Measurements from ENCODE around the gene MDM2.
A peak's percentile ranks its signal among the peaks of the same experiment; 100 is the strongest.
"Not testable (repeated sequence)": the region's sequence is repeated elsewhere in the genome, so short reads cannot be mapped to it uniquely, and the experiment has no call there.

MDM2 gene

DNA sequence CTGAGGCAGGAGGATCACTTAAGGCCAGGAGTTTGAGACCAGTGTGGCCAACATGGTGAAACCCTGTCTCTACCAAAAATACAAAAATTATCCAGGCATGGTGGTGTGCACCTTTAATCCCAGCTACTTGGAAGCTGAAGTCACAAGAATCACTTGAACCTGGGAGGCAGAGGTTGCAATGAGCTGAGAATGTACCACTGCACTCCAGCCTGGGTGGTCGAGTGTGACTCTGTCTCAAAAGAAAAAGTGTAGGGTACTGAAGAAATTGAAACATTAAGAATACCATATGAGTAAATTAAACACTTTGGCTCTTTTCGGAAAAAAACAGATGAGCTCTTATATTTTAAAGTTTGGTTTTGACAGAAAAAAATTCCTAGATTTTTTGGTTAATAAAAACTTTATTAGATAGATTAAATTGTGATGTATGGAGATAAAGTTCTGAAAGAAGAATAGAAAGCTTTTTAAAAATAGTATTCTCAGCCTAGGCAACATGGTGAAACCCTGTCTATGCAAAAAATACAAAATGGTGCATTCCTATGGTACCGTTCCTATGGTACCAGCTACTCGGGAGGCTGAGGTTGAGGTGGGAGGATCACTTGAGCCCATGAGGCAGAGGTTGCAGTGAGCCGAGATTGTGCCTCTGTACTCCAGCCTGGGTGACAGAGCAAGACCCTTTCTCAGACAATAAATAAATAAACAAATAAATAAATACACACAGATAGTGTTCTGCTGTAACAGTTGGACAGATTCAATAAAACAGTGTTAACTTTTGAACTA, 20.1 kb downstream of the MDM2 start:
- DNase-seq (ENCODE audit: low read depth) = no peak

DNA sequence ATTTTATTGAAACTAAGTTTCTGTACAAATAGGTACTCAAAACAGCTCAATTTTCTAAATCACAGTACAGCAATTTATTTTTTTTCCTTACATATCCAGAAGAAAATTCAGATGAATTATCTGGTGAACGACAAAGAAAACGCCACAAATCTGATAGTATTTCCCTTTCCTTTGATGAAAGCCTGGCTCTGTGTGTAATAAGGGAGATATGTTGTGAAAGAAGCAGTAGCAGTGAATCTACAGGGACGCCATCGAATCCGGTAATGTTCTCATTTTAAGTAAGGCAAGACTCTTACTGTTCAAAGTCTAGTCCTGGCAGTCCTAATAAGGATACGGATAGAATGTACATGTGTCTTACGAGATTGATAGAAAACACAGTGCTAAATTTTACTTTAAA, 20.7 kb downstream of the MDM2 start:
- DNase-seq (ENCODE audit: low read depth) = no peak

DNA sequence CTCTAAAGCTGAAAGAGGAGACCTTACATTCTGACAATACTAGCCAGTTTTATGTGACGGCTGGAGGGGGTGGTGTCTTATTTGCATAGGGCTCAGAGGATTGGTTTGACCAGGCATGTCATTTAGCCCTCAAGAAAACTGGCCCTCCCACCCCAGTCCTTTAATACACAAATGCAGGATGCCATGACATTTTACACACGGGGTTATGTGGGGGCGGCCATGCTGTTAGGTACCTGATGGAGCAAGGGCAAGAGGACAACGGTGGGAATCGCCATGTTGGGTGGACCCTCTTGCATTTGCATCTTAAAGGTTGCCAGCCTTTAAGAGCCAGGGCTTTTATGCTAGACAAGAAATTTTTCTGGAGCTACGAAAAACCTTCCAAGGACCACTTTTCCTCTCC, 23.3 kb downstream of the MDM2 start:
- DNase-seq (ENCODE audit: low read depth) = no peak

DNA sequence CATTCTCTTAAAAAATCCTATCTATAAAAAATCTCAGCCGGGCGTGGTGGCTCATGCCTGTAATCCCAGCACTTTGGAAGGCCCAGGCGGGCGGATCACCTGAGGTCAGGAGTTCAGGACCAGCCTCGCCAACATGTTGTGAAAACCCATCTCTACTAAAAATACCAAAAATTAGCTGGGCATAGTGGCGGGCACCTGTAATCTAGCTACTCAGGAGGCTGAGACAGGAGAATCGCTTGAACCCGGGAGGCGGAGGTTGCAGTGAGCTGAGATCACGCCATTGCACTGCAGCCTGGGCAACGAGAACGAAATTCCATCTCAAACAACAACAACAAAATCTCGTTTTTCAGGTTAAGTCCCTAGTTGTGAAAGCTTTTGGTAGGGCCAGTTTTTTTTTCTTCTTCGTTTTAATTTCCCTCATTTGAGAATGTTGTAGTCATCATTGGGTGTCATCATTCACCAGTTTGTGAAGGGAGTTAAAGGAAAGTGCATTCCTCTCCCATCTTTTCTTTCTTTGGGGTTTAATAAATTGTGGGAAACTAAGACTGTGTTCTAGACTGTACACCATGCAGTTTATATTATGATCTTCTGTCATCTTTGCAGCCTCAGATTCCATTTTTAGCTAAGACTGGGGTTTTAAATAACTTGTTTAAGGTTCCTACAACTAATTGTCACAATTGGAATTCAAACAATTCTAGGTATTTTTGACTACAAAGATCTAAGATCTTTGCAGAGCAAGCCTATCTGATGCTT, 23.9 kb downstream of the MDM2 start:
- DNase-seq (ENCODE audit: low read depth) = no peak

DNA sequence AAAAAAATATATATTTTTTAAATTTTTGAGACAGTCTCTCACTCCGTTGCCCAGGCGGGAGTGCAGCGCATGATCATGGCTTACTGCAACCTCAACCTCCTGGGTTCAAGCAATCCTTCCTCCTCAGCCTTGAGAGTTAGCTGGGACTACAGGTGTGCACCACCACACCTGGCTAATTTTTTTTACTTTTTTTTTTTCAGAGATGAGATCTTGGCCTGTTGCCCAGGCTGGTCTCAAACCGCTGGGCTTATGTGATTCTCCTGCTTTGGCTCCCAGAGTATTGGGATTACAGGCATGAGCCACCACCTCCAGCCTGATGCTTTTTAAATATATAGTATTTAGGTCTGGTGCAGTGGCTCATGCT, 24.5 kb downstream of the MDM2 start:
- no peak for DNase-seq (ENCODE audit: low read depth)

DNA sequence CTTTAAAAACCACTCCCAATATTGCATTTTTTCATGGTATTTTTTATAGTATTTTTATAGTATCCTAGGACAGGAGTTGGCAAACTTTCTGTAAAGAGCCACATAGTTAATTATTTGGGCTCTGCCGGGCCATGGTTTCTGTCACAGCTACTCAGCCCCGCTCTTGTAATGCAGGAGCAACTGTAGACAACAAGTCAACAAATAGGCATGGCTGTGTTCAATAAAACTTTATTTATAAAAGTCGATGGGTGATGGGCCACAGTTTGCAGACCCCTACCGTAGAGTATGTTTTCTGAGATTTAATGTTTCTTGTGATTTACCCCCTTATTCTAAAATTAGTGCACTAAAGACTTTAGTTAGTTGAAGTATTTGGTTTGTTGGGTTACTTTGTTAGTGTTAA, 25.5 kb downstream of the MDM2 start:
- no peak for DNase-seq (ENCODE audit: low read depth)

DNA sequence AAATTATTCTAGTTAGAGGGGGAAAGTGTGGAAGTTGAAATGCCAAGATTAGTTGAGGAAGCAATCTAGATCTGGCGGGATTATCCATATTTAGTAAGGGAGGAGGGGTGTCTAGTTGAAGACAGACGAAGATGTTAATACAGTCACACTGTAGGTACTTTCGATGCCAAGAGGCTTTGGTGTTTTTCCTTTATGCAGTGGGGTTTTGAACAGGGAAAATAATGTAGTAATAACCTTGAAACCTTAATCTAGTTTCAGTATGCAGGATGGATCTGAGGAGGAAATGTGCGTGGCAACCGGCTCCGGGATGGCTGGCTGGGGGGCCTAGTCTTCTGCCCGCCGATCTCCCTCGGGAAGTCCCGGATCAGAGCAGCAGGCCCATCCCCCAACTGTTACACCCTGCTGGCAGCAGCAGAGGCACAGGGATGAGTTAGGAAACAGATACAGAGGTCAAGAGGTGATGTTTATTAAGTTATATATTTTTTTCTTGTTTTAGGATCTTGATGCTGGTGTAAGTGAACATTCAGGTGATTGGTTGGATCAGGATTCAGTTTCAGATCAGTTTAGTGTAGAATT, 27.4 kb downstream of the MDM2 start:
- DNase-seq (ENCODE audit: low read depth) = no peak

DNA sequence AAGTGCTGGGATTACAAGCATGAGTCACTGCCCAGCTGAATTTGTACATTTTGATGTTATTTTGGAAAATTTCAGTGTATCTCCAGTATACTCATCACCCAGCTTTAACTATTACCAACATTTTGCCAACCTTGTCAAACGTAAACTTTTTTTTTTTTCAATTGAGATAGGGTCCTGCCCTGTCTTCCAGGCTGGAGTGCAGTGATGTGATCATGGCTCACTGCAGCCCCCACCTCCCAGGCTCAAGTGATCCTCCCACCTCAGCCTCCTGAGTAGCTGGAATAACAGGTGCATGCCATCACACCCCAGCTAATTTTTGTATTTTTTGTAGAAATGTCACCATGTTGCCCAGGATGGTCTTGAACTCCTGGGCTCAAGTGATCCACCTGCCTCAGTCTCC, 29.2 kb downstream of the MDM2 start:
- DNase-seq (ENCODE audit: low read depth) = no peak

DNA sequence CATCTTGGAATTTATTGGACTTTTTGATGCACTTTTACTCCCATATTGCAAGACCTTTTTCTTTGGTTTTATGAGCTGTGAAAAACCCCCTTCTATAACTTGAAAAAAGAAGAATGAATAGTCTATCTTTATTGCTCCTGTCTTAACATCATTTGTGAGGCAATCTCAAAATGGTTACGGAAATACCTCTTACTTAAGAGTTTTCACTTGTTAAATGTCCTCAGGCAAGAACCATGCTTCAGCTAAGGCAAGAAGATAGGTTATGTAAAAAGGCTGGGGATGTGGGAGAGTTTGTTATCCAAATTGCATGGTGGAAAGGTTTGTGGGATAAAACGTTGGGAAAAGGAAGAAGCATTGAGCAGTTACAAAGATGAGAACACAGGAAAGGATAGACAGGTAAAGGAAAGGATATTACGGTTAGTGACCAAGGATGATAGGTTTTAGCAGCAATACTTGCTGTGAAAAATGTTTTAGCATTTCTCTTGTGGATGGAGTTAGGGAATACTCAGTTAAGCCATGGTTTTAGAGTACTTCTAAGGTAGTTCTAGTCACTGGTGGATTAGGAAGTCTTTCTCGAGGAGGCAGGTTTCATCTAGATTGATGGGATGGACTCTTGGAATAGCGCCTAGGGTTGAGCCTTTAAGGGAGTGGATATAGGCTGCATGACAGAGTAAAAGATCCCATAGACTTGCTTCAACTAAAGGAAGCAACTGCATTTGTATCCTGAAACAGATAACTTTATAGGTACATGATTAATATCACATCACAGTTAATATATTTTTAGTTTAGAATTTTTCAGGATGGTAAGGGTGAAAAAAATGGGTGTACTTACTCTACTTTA, 30.3 kb downstream of the MDM2 start:
- DNase-seq (ENCODE audit: low read depth) = no peak

DNA sequence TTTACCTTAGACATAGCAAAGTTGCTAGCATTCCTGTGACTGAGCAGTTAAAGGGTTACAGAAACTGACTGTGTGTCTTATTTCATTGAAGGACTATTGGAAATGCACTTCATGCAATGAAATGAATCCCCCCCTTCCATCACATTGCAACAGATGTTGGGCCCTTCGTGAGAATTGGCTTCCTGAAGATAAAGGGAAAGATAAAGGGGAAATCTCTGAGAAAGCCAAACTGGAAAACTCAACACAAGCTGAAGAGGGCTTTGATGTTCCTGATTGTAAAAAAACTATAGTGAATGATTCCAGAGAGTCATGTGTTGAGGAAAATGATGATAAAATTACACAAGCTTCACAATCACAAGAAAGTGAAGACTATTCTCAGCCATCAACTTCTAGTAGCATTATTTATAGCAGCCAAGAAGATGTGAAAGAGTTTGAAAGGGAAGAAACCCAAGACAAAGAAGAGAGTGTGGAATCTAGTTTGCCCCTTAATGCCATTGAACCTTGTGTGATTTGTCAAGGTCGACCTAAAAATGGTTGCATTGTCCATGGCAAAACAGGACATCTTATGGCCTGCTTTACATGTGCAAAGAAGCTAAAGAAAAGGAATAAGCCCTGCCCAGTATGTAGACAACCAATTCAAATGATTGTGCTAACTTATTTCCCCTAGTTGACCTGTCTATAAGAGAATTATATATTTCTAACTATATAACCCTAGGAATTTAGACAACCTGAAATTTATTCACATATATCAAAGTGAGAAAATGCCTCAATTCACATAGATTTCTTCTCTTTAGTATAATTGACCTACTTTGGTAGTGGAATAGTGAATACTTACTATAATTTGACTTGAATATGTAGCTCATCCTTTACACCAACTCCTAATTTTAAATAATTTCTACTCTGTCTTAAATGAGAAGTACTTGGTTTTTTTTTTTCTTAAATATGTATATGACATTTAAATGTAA, 31.5 kb downstream of the MDM2 start:
- no peak for DNase-seq (ENCODE audit: low read depth)

DNA sequence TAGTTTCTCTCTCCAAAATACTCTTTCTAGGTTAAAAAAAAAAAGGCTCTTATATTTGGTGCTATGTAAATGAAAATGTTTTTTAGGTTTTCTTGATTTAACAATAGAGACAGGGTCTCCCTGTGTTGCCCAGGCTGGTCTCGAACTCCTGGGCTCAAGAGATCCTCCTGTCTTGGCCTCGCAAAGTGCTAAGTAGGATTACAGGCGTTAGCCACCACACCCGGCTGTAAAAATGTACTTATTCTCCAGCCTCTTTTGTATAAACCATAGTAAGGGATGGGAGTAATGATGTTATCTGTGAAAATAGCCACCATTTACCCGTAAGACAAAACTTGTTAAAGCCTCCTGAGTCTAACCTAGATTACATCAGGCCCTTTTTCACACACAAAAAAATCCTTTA, 33.2 kb downstream of the MDM2 start:
- not testable (repeated sequence) for DNase-seq (ENCODE audit: low read depth)

DNA sequence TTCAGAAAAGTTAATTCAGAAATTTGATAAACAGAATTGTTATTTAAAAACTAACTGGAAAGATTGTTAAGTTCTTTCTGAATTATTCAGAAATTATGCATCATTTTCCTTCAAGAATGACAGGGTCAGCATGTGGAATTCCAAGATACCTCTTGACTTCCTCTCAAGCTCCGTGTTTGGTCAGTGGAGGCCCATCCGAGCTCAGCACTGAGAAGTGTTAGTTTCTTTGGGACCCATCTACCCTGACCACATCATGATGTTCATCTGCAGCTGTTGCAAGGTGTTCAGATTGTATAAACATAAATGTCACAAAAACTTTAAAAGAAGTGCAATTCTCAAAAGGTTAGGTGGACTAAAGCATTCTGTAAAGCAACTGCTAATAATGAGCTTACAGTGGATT, 33.7 kb downstream of the MDM2 start:
- no peak for DNase-seq (ENCODE audit: low read depth)

DNA sequence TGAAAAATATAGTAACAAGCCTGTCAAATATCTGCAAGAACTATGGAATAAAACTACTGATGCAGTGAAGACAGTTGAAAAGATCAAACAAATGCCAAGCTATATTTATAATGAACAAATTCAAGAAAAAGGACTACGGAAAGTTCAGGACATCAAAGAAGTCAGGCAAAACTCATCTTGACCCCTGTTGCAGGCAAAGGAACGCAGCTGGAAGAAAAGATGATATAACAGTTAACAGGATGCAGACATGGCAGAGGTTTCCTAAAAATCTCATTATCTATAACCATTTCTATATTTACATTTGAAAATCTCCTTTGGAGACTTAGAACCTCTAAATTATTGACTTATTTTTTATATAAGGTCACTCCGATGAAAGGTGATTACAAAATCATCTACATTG, 34.1 kb downstream of the MDM2 start:
- DNase-seq (ENCODE audit: low read depth) = no peak

DNA sequence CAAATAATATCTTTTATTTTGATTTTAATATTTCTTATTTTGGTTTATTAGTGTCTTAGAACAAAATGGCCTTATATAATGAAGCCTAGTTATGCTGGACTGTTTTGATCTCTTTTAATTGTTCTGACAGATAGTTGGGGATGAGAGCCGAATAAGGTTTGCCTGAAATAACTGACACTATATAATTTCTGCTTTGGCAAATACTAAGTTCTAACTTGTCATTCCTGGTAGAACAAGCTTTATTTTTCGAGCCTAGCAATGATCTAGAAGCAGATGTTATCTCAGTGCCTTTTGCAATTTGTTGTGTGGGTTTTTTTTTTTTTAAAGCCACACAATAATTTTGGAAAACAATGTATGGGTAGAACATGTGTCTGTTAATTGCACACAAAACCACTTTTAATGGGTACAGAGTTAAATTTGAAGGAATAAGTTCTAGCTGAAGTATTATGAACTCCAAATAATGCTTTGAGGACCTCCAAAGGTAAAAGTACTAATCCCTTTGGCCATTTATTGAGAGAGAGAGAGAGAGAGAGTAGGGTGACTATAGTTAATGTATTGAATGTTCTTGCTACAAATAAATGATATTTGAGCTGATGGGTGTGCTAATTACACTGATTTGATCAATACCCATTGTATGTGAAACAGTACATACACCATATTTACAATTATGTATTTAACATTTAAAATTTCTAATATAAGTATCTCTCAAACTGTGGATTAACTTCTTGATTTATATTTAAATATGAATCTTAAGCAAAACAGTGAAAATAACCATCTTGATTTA, 35.0 kb downstream of the MDM2 start:
- DNase-seq (ENCODE audit: low read depth) = no peak

DNA sequence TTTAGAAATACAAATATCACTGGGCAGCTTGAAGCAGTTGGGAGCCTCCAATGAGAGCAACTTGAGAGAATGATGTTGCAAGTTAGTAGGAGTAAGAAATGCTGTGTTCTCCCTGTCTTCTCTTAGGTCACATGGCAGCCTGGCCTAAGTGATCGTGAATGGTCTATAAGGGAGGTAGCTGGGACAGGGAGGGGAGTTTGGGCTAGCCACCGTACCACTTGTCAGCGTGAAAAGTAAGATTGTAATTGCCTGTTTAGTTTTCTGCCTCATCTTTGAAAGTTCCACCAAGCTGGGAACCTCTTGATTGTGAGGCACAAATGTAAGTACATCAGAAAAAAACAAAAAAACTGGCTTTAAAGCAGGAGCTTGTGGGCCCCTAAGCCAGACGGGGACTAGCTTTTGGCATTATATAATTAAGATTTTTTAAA, 36.4 kb downstream of the MDM2 start:
- DNase-seq (ENCODE audit: low read depth) = peak; percentile 32

DNA sequence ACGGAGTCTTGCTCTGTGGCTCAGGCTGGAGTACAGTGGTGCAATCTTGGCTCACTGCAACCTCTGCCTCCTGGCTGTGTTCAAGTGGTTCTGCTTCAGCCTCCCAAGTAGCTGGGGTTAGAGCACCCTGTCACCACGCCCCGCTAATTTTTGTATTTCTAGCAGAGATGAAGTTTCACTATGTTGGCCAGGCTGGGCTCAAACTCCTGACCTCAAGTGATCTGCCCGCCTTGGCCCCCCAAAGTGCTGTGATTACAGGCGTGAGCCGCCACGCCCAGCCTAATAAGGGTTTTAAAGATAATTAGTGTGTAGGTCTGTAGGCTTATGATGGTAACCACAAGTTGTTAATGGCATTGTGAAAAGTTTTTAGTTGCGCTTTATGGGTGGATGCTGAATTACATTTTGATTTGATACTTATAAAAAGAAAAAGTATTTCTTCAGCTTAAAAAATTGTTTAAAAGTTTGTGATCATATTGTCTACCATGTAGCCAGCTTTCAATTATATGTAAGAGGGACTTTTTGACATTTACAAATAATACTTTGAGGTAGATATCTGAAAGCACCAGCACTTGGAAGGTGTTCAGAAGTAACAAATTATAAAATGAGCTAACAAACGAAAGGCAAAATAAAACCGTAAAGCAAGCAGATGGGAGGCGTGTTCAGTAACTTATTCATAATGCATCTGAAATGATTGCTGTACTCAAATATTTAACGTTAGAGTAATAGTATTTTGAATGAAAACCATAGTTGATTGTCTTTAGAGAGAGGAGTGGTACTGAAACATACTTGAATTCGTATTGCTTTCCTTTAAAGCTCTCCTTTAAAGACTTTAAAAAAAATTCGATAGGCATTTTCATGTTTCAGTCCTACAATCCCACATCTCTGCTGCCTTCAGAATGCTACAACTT, 37.1 kb downstream of the MDM2 start:
- DNase-seq (ENCODE audit: low read depth) = peak; percentile 21

DNA sequence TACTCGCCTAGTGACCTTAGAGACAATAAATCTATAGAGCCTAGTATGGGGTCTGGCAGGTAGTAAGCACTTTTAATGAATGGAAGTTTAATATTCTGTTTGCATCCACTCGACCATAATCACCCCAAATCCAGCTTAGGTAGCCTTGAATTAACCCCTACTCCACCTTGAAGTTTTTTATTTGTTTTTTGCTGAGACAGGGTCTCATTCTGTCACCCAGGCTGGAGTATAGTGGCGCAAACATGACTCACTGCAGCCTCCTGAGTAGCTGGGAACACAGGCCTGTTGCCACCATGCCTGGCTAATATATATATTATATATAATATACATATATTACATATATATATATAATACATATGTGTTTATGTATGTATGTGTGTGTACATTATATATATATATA, 38.8 kb downstream of the MDM2 start:
- no peak for DNase-seq (ENCODE audit: low read depth)

DNA sequence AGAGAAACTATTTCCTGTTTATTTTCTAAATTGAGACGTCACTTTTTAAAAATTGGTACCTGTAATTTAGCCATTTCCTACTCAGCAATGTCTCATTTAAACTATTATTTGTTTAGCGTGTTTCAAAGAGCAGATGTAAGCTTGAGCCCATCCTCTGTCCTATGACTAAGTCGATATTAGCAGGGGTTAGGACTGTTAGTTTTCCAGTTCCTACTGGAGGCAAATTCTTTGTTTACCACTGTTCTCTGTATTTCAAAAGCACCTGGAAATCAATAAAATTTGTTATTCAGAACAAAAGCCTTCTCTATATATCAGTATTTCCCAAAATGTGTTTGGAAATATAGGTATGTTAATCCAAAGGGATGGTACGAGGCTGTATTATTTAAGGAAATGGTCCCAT, 42.4 kb downstream of the MDM2 start:
- no peak for DNase-seq (ENCODE audit: low read depth)

DNA sequence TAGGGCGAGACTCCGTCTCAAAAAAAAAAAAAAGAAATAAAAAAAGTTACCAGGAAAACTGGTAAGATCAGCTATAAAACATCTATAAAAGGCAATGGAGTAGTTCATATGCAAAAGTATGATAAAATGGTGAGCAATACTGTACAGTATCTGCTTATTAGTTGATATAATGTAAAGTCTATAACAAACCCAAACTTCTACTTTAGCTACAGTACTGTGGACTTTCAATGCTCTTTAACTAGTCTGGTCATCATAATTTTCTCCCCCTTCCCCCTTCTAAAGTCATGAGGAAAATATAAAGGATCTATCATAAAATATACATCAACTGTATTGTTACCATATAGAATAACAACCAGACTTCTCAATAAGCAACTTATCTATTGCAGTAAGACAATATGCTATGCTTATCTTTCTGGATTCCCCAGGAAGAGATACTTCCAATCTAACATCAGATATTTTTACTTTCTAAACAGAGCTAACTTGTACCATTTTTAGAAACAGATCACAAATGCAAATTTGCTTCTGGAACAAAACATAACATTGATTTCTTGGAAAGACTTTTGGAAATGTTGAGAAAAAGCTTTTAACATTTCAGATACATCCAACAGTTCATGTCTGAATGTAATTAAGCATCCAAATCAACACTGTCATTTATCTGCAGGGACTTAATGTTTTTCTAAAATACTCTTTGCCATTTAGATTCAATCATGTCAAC, 43.8 kb downstream of the MDM2 start:
- DNase-seq (ENCODE audit: low read depth) = no peak

All from fibroblast of gingiva (primary cell).